CD8-positive, alpha-beta memory T cell (primary cell): Measurements from ENCODE around the gene IL22. TPM values are rescaled to one million over a fixed set of nuclear protein-coding genes. Genes with fewer than 3 reads are reported as not detected.

Experiments
- polyA plus RNA-seq: library from polyadenylated mRNA; unstranded; fragments of 300-500 nt; fragmentation: Illumina TruSeq; gene quantifications from one replicate; pipeline ENCODE4 v1.2.3, GENCODE V29; 2021
- total RNA-seq, 2 experiments: library from RNA; stranded (reverse); gene quantifications; one replicate each; pipeline ENCODE4 v1.2.3, GENCODE V29; 2021

IL22 gene
- total and polyA plus RNA-seq, 3 experiments from 2014 or later = 0.46 to 0.64 TPM; not detected in 1

Other genes with a start within 250 kb of the IL22 start
- gene IFNG, start 93.9 kb downstream of the IL22 start, total RNA-seq = 100 to 1,000 TPM; 408 to 427 TPM
- gene IFNG, start 93.9 kb downstream of the IL22 start, polyA plus RNA-seq = 7.3 TPM
- gene IL26, start 27.8 kb downstream of the IL22 start, total RNA-seq = under 1 TPM; 0.88 to 1.00 TPM
- gene IL26, start 27.8 kb downstream of the IL22 start, polyA plus RNA-seq = 0.28 TPM
- 10 to 100 TPM; 23.6 to 25.3 TPM for gene MDM1, start 78.8 kb upstream of the IL22 start, total RNA-seq
- 15.7 TPM for gene MDM1, start 78.8 kb upstream of the IL22 start, polyA plus RNA-seq